ENCODE measurements around the gene NINJ1.
A peak's percentile ranks its signal among the peaks of the same experiment; 100 is the strongest.

The NINJ1 gene, protein sequence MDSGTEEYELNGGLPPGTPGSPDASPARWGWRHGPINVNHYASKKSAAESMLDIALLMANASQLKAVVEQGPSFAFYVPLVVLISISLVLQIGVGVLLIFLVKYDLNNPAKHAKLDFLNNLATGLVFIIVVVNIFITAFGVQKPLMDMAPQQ

DNA sequence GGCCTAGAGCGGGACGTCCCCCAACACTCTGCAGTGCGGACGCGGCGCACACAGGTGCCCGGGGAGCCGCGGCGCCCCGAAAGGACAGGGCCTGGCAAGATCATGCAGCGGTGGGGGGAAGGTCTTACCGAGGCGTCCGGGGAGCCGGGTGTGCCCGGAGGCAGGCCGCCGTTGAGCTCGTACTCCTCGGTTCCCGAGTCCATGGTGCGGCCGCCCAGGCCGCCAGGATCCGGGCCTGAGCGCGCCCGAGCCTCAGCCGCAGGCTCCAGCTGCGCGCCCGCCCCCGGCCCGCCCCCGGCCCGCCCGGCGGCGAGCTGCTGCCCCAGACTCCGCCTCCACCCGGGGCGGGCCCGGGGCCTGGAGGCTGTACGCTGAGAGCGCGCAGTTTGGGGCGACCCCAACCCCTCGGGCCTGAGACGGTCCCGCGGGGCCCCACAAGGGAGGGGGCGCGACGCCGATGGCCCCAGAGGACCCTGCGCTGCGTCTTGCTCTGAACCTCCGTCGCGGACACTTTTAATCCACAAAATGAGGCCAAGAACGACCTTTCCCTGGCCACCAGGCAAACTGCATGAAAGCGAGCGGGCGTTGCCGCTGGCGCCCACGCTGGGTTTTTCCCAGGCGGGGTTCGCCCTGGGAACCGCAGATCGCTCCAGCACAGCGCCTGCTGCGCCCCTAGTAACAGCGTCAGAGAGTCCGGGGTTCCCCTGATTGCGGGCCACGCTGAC lies at the start of gene NINJ1:
NINJ1 (minus strand) TSS at position 237 of the 725 bp plus-strand sequence; CDS start at position 203, 34 bp downstream.
- peak; percentile 83 for DNase-seq

DNA sequence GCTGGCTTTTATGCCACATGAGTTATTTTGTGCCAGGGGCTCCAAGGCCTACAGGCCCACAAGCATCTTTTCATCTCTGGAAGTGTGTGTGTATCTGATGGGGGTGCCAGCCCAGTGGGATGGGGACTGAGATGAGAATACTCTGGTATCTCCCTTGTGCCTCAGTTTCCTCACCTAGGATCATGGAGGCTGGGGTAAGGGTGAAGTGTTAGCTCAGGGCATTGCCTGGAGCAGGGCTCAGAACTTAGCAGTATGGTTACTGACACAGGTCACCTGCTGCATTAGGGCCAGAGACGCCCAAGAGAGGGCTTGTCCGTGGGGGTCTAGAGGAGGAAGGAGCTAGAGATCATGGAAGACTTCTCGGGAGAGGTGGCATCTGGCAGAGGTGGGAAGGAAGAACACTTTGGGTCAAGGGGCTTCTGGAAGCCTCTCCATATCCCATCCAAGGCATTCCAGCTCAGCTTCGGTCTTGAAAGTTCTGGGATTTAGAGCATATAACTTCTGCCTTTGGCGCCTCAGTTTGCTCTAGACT lies 49.1 kb upstream of the NINJ1 start:
- no peak for DNase-seq

DNA sequence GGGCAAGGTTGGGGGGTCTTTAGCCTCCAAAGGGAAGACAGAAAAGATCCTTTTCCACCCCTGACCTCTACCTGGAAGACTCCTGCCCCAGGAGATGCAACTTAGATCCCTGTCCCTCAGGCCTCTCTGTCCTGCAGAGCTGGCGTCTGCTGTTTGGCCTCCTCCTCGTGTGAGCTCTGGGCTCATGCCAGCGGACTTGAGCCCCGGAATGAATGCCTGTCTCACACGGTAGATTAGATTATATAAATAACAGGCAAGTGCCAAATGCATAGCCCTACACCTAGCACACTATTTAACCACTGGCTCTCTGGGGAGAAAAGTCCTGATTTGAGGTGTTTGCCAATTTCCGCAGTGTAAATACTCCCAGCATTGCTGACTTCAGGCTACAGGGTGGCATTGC lies 48.5 kb upstream of the NINJ1 start:
- no peak for DNase-seq

- no peak for DNase-seq
Measured at GRCh38 chr9:93181672-93182435, 47.8 kb upstream of the NINJ1 start.

DNA sequence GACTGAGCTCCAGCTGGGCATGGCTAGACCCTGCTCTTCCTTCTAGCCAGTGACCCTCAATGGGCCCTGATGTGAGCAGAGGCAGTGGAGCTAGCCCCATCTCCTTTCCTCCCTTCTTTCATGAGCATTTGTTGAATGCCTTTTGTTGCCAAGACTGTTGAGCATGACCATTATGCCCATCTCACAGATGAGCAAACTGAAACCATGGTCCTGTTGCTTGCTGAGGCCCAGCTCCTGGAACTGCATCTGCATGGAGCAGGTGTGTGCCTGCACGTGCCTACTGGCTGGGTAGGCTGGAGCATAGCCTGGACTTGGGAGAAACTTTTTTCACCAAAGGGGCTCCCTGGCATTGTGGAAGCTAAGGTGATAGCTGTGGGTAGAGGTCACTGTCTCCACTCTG lies 46.9 kb upstream of the NINJ1 start:
- DNase-seq = no peak

DNA sequence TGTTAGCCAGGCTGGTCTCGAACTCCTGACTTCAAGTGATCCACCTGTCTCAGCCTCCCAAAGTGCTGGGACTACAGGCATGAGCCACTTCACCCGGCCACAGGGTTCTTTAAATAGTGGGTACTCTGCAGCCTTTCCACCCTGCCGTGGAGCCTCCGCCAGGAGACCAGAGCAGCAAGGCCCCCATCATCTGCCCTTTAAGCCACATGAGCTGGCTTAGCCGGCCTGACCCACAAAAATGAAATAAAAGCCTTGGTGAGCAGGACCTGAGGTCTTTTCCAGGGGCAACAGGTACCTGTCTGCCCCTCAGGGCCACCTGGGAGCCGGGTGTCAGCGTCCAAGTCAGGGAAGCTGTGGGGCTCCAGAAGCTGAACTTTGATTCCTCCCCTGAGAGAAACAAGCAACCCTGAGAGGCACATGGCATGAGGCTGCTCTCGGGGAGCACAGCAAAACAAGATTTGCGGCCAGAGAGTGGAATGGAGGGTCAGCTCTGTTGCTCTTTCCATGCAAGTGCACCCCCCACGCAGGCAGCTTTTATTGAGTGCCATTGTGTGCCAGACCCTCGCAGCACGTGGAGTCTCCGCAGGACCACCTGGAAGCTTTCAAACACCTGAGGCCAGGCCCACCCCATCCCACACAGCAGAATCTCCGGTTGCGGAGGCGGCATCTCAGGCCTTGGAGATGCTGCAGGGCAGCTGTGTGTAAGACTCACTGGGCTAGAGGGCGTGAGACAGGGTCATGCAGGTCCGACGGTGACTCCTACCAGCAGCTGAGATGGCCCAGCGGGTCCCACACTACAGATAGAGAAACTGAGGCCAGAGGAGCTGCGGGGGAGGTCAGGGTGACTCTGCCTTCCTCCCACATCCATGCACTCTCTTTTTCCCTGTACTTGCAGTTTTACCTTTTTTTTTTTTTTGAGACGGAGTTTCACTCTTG lies 45.1 kb upstream of the NINJ1 start:
- DNase-seq = no peak

DNA sequence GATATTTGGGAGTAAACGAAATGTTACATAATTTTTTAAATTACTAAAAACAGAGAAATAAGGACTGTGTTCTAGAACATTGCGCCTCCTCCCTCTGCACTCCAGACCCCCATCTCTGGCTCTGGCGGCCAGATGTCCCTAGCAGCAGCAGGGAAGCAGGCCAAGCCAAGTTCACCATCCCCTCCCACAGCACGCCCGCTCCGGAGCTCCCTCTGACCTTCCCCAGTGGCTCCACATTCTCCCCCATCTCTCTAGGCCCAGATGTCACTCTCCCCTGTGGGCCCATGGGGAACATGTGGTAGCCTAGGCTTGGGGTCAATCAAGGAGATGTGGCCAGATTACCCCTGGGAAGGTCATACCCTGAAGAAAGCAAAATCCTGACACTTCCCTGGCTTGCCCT lies 43.6 kb upstream of the NINJ1 start:
- DNase-seq = no peak

GRCh38 chr9:93174976-93175375 lies 40.9 kb upstream of the NINJ1 start:
- no peak for DNase-seq

- no peak for DNase-seq
Measured at GRCh38 chr9:93173365-93174051, 39.5 kb upstream of the NINJ1 start.

DNA sequence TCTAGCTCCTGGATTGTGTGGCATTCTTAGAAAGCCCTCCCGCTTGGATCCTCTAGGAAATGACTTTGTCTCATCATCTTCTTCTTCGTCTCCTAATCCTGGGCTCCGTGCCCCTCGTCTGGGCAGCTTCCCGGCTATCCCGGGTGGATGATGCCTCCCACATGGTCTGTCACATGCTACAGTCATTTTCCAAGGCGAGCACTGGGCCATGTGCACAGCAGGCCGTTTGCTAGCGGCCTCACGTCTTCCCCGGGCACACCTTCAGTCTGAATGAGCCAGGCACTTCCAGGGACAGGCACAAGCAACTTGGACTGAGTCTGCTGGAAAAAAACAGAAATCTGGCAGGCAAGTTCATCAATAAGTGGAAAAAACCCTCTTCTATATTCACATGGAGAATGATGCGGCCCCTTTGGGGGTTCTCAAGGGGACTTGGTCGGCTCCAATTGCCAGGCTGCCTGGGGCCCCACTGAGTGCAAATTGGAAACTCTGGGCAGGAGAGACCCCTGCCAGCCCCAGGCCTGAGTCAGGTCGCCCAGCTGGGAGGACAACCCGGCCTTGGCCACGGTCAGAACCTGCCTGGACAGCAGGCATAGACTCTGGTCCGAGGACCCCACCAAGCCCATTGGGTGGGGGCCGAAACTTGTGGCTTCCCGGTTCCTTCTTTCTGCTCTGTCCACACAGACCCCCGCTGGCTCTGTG lies 38.8 kb upstream of the NINJ1 start:
- no peak for DNase-seq

- DNase-seq = no peak
Measured at GRCh38 chr9:93171261-93171990, 37.4 kb upstream of the NINJ1 start.

DNA sequence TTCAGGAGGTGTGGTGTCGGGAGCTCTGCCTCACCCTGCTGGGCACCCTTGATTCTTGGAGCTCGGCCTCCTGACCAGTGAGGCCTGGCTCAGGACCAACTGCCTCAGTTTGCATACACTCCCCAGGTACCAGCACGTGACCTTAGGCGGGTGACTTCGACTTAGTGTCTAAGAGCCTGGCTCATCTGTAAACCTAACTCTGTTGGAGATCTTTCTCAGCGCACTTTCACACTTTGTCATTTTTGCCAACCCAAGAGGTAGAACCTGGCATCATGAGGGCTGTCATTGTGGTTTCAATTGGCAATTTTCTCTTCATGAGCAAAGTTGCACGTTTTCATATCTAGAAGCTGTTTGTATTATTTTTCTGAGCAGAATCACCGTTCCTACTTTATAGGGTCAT lies 36.5 kb upstream of the NINJ1 start:
- no peak for DNase-seq

DNA sequence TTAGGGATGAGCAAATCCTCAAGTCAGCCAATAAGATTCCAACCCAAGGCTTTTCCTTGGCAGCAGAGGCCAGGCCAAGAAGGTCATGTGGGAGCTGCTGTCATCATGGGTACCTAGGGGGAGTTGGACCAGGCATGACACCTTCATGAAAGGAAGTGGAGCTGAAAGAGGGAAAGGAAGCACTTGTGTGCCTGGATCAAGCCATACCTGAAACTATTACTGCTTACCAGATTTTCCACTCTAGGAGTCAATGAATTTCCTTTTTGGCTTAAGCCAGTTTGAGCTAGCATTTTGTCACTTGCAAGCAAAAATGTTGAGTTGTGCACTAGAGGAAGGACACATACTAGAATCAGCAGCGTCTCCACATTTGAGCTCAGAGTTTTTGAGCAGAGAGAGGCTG lies 35.4 kb upstream of the NINJ1 start:
- no peak for DNase-seq

- no peak for DNase-seq
Measured at GRCh38 chr9:93168581-93168980, 34.5 kb upstream of the NINJ1 start.

GRCh38 chr9:93167838-93168237 lies 33.8 kb upstream of the NINJ1 start:
- DNase-seq = no peak

DNA sequence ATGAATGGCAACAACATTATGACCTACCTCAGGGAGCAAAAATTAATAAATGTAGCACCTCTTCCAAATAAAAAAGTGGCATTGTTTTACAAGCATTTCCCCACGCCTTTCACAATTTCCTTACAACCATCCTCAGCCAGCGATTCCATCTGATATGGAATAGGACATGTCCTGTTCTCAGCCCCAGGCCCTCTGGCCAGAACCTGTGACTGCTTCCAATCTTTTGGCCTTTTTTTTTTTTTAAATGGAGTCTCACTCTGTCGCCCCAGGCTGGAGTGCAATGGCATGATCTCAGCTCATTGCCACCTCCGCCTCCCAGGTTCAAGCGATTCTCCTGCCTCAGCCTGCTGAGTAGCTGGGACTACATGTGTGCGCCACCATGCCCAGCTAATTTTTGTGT lies 33.1 kb upstream of the NINJ1 start:
- DNase-seq = no peak

DNA sequence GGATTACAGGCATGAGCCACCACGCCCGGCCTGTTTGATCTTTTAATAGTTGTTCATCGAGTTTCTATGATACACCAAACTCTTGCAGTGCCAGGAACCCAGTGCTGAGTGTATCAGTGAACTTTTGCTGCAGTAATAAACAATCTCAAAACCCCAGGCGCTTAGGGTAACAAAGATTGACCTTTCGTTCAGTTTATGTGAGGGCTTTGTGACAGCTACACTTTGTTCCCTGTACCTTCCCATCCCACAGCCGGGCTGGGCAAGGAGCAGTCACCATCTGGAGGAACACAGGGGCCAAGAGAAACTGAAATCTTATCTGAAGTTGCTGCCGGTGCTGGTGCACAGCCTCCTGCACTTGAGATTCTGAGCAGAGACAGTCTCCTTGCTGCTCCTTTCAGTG lies 32.6 kb upstream of the NINJ1 start:
- no peak for DNase-seq

- no peak for DNase-seq
Measured at GRCh38 chr9:93164085-93164484, 30.0 kb upstream of the NINJ1 start.

DNA sequence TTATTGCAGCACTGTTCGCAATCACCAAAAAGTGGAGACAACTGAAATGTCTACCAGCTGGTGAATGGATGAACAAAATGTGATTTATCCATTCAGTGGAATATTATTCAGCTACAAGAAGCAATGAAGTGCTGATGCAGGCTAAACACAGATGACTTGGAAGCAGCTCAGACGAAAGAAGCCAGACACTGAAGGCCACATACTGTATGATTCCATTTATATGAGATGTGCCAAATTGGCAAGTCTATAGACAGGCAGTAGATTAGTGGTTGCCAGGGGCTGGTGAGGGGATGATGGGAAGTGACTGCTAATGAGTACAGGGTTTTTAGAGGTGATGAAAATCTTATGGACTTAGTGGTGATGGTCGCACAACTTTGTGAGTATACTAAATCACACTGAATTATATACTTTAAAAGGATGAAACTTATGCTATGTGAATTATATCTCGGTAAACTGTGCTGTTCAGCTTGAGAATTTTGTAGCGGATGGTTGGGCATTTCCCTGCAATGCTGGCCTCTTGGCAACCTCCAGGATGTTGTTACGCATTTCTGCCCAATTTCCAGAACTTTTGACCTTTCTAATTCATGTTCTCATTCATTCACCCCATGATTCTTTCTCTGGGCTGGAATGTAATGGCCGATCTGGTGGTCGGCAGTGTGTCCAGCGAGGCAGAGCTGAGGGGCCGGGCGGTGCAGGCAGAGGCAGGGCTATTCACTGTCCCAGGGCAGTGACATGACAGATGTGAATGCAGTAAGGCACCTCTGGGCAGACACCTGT lies 27.9 kb upstream of the NINJ1 start:
- no peak for DNase-seq
